GM19328 (cell line): Measurements from ENCODE around the gene DPH7.
A peak's percentile ranks its signal among the peaks of the same experiment; 100 is the strongest.
"Not testable (repeated sequence)": the region's sequence is repeated elsewhere in the genome, so short reads cannot be mapped to it uniquely, and the experiment has no call there.

Experiments used
- ATAC-seq: cut with Tn5 transposase; IDR thresholded peaks from one replicate; pipeline ENCODE4 v1.9.1; 2021; ENCODE audit warnings: mild to moderate bottlenecking, moderate library complexity; ENCODE audit not compliant: unreplicated experiment

The DPH7 gene

GRCh38 chr9:137581361-137582285 lies 2.9 kb upstream of the DPH7 start:
- no peak for ATAC-seq

GRCh38 chr9:137580954-137581322 lies 2.2 kb upstream of the DPH7 start:
- no peak for ATAC-seq

GRCh38 chr9:137580209-137580953 lies 1.7 kb upstream of the DPH7 start:
- ATAC-seq: no peak

- ATAC-seq: no peak
Observed at GRCh38 chr9:137579259-137579604, 507 bp upstream of the DPH7 start.

GRCh38 chr9:137575716-137576411 lies 2.9 kb downstream of the DPH7 start:
- ATAC-seq: no peak

- no peak for ATAC-seq
Observed at GRCh38 chr9:137575364-137575715, 3.4 kb downstream of the DPH7 start.

GRCh38 chr9:137574192-137574591 lies 4.5 kb downstream of the DPH7 start:
- no peak for ATAC-seq

GRCh38 chr9:137570566-137570965 lies 8.2 kb downstream of the DPH7 start:
- ATAC-seq: no peak

GRCh38 chr9:137569609-137570203 lies 9.0 kb downstream of the DPH7 start:
- no peak for ATAC-seq

- not testable (repeated sequence) for ATAC-seq
Observed at GRCh38 chr9:137568445-137568844, 10.3 kb downstream of the DPH7 start.

GRCh38 chr9:137564817-137565411 lies 13.8 kb downstream of the DPH7 start:
- no peak for ATAC-seq

- no peak for ATAC-seq
Observed at GRCh38 chr9:137564134-137564533, 14.6 kb downstream of the DPH7 start.

- ATAC-seq: no peak
Observed at GRCh38 chr9:137558127-137558526, 20.6 kb downstream of the DPH7 start.

- ATAC-seq: no peak
Observed at GRCh38 chr9:137556069-137556838, 22.5 kb downstream of the DPH7 start.

GRCh38 chr9:137555179-137555578 lies 23.5 kb downstream of the DPH7 start:
- no peak for ATAC-seq

GRCh38 chr9:137554349-137554748 lies 24.4 kb downstream of the DPH7 start:
- ATAC-seq: no peak

- ATAC-seq: not testable (repeated sequence)
Observed at GRCh38 chr9:137553654-137554053, 25.1 kb downstream of the DPH7 start.

GRCh38 chr9:137552022-137552768 lies 26.5 kb downstream of the DPH7 start:
- peak; percentile 17 for ATAC-seq

GRCh38 chr9:137551264-137552021 lies 27.3 kb downstream of the DPH7 start, which contains the start of gene MRPL41:
MRPL41 (plus strand) TSS chr9:137551879; CDS start chr9:137552082, 203 bp downstream.
- ATAC-seq: peak; percentile 76
